Stimulated activated naive B cell treated with anti-CD40 and anti-IgM and Interleukin-4, amounts not matched to agents 10 μg/mL and 1 μg/mL and 100 μg/mL, for 72 hours (primary cell): ENCODE results near the gene ERC2.

ENCODE experiments used
- ATAC-seq, 2 donors: fragments of 150-1000 bp; cut with Tn5 transposase; replicated peaks; 2 replicates each; pipeline ENCODE4 v1.10.0; 2021; ENCODE audit warnings: moderate library complexity in 1 of 2
- DNase-seq: peaks from one replicate; pipeline ENCODE4 v3.0.0; 2021
- H3K27ac Mint-ChIP-seq: one replicate; pipeline ENCODE4 v1.8.0; 2022; ENCODE audit warnings: mild to moderate bottlenecking, mixed read lengths
- H3K27me3 Mint-ChIP-seq, 2 donors: one replicate each; pipeline ENCODE4 v1.8.0; 2022; ENCODE audit warnings: mixed read lengths in 2 of 2
- H3K36me3 Mint-ChIP-seq, 2 donors: one replicate each; pipeline ENCODE4 v1.8.0; 2022; ENCODE audit warnings: mixed read lengths in 2 of 2, mild to moderate bottlenecking in 1 of 2
- H3K4me1 Mint-ChIP-seq, 2 donors: one replicate each; pipeline ENCODE4 v1.8.0; 2022; ENCODE audit warnings: mixed read lengths in 2 of 2, mild to moderate bottlenecking in 1 of 2
- H3K4me3 Mint-ChIP-seq, 2 donors: one replicate each; pipeline ENCODE4 v1.8.0; 2022; ENCODE audit warnings: mild to moderate bottlenecking in 2 of 2, mixed read lengths in 2 of 2, moderate library complexity in 1 of 2
- H3K9me3 Mint-ChIP-seq, 2 donors: one replicate each; pipeline ENCODE4 v1.8.0; 2022; ENCODE audit warnings: mixed read lengths in 2 of 2, mild to moderate bottlenecking in 1 of 2

The ERC2 gene

GRCh38 chr3:55604402-55604801 lies 863.9 kb downstream of the ERC2 start:
- DNase-seq (no peak), ATAC-seq (no peak)
- peaks cover 0 to 5% of the 10 kb centered on the region in 2 donors for H3K9me3 Mint-ChIP-seq

GRCh38 chr3:55601366-55602080 lies 866.7 kb downstream of the ERC2 start:
- no peak overlapping the region for H3K27ac Mint-ChIP-seq
- ATAC-seq (no peak), DNase-seq (no peak)
- no peak overlapping the region for H3K4me3 Mint-ChIP-seq
- H3K4me1 Mint-ChIP-seq, result no peaks in the 10 kb centered on the region
- no peaks in the 10 kb centered on the region for H3K9me3 Mint-ChIP-seq
- H3K36me3 Mint-ChIP-seq, result no peaks in the 10 kb centered on the region
- H3K27me3 Mint-ChIP-seq, result peaks cover 8 to 15% of the 10 kb centered on the region in 2 donors

More at GRCh38 chr3:55604402-55604801, 863.9 kb downstream of the ERC2 start:
- Mint-ChIP-seq H3K27me3 (peaks cover 8 to 15% of the 10 kb centered on the region in 2 donors), H3K27ac (no peak overlapping the region), H3K4me3 (no peak overlapping the region), H3K4me1 (no peaks in the 10 kb centered on the region), H3K36me3 (no peaks in the 10 kb centered on the region)

GRCh38 chr3:55598224-55598623 lies 870.0 kb downstream of the ERC2 start:
- no peak overlapping the region for H3K4me3 Mint-ChIP-seq
- H3K36me3 Mint-ChIP-seq, result no peaks in the 10 kb centered on the region
- H3K27me3 Mint-ChIP-seq, result peaks cover 12 to 15% of the 10 kb centered on the region in 2 donors
- ATAC-seq (no peak), DNase-seq (no peak)
- H3K4me1 Mint-ChIP-seq, result no peaks in the 10 kb centered on the region
- peaks cover 0 to 2% of the 10 kb centered on the region in 2 donors for H3K9me3 Mint-ChIP-seq
- no peak overlapping the region for H3K27ac Mint-ChIP-seq

GRCh38 chr3:55597641-55598040 lies 870.6 kb downstream of the ERC2 start:
- H3K4me1 Mint-ChIP-seq, result no peaks in the 10 kb centered on the region
- H3K4me3 Mint-ChIP-seq, result no peak overlapping the region
- peaks cover 12 to 15% of the 10 kb centered on the region in 2 donors for H3K27me3 Mint-ChIP-seq
- peaks cover 0 to 2% of the 10 kb centered on the region in 2 donors for H3K9me3 Mint-ChIP-seq
- no peak overlapping the region for H3K27ac Mint-ChIP-seq
- DNase-seq (no peak), ATAC-seq (no peak)
- no peaks in the 10 kb centered on the region for H3K36me3 Mint-ChIP-seq

GRCh38 chr3:55596212-55596611 lies 872.1 kb downstream of the ERC2 start:
- no peak for ATAC-seq
- peaks cover 0 to 2% of the 10 kb centered on the region in 2 donors for H3K9me3 Mint-ChIP-seq
- DNase-seq, result no peak
- H3K27ac Mint-ChIP-seq, result no peak overlapping the region
- H3K27me3 Mint-ChIP-seq, result peaks cover 4 to 6% of the 10 kb centered on the region in 2 donors
- H3K4me3 Mint-ChIP-seq, result no peak overlapping the region
- H3K36me3 Mint-ChIP-seq, result no peaks in the 10 kb centered on the region
- H3K4me1 Mint-ChIP-seq, result no peaks in the 10 kb centered on the region

- Mint-ChIP-seq H3K27me3 (peaks cover under 1 to 4% of the 10 kb centered on the region in 2 donors), H3K36me3 (no peaks in the 10 kb centered on the region), H3K4me3 (no peak overlapping the region), H3K27ac (no peak overlapping the region), H3K4me1 (no peaks in the 10 kb centered on the region), H3K9me3 (peaks cover 0 to 2% of the 10 kb centered on the region in 2 donors)
- ATAC-seq (no peak), DNase-seq (no peak)
Observed at GRCh38 chr3:55595420-55595819, 872.8 kb downstream of the ERC2 start.

- DNase-seq (no peak), ATAC-seq (no peak)
- H3K27me3 Mint-ChIP-seq, result peaks cover 0 to 4% of the 10 kb centered on the region in 2 donors
- H3K4me1 Mint-ChIP-seq, result no peaks in the 10 kb centered on the region
- H3K36me3 Mint-ChIP-seq, result no peaks in the 10 kb centered on the region
- H3K4me3 Mint-ChIP-seq, result no peak overlapping the region
- H3K27ac Mint-ChIP-seq, result no peak overlapping the region
- peaks cover 0 to 2% of the 10 kb centered on the region in 2 donors for H3K9me3 Mint-ChIP-seq
Observed at GRCh38 chr3:55592572-55592971, 875.7 kb downstream of the ERC2 start.

GRCh38 chr3:55591888-55592287 lies 876.4 kb downstream of the ERC2 start:
- Mint-ChIP-seq H3K9me3 (peaks cover 0 to 2% of the 10 kb centered on the region in 2 donors), H3K4me3 (no peak overlapping the region), H3K27ac (no peak overlapping the region), H3K36me3 (no peaks in the 10 kb centered on the region), H3K4me1 (no peaks in the 10 kb centered on the region), H3K27me3 (peaks cover 0 to 4% of the 10 kb centered on the region in 2 donors)
- ATAC-seq (no peak), DNase-seq (no peak)

DNA sequence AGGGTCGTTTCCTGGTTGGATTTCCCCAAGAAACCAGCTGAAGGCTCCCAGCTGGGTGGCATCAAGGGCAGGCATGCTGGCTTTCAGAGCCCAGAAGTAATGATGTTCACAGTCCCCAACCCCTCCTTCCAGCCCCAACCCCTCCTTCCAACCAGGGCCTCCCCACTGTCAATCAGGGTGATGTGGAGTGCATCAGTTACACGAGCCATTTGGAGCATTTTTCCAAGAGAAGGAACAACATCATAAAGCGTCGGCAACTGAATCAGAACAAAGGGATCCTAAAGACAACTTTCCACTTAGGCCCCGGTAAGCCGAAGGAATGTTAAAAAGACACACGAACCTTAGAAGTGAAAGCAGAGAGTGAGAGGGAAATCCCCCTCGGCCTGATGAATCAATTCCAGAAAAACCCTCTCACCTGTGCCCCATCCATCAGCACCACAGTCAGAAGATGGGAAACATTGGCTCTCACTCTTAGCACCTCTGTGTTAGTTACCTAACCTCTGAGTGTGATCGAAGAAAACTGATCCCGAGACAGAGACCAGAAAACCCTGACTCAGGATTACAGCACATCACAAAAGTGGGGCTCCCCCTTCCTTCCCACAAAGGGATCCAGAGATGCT lies 880.0 kb downstream of the ERC2 start:
- no peaks in the 10 kb centered on the region for H3K4me1 Mint-ChIP-seq
- H3K36me3 Mint-ChIP-seq, result no peaks in the 10 kb centered on the region
- DNase-seq (no peak), ATAC-seq (no peak)
- H3K27ac Mint-ChIP-seq, result no peak overlapping the region
- H3K9me3 Mint-ChIP-seq, result no peaks in the 10 kb centered on the region
- no peaks in the 10 kb centered on the region for H3K27me3 Mint-ChIP-seq
- H3K4me3 Mint-ChIP-seq, result no peak overlapping the region

DNA sequence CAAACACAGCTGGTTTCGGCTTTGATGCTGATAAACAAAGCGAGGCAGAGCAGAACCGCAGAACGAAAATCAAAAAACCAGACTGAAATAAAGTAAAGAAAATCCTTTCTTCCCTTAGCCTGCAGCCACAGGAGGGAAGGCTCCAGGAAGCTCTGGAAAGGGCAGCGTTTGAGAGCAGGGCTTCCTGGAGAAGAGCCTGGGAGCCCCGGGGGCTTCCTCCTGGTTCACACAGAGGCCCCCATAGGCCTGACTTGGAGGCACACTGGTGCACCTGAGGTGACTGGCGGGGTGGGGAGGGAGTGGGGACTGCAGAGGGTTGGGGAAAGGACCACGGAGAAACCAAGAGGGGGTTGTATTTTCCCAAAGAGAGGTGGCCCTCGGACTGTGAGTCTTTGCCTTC lies 882.4 kb downstream of the ERC2 start:
- no peaks in the 10 kb centered on the region for H3K4me1 Mint-ChIP-seq
- H3K36me3 Mint-ChIP-seq, result no peaks in the 10 kb centered on the region
- H3K27me3 Mint-ChIP-seq, result no peaks in the 10 kb centered on the region
- no peak overlapping the region for H3K27ac Mint-ChIP-seq
- H3K4me3 Mint-ChIP-seq, result no peak overlapping the region
- H3K9me3 Mint-ChIP-seq, result peaks cover 0 to under 1% of the 10 kb centered on the region in 2 donors
- ATAC-seq (no peak), DNase-seq (no peak)

DNA sequence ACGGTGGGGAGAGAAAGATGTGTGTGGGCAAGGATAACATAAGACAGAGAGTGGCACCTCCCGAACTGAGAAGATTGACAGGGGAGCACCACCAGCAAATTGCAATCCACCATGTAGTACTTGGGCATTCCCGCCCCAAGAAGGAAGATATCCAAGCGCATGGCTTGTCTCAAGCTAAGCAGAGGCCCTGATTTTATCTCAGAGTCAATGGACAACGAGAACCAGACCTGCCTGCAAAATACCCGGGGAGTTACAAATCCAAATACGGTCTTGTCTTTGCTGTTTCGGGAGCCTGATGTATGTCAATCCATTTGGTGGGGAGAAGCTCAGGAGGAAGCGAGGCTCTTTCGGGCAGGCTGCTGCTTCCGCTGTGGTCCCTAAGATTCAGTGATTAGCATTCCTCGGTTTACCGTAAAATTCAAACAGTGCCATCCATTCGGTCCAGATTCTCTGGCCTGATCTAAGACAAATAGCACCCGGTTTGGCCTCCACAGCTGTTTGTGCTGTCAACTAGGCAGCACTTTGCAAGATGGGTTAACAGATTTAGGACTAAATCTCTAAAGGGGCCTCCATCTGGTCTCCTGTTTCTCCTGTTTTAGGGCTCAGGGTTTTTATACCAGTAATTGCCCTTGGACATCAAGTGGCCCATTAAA lies 883.4 kb downstream of the ERC2 start:
- ATAC-seq (no peak), DNase-seq (no peak)
- peaks cover 0 to 4% of the 10 kb centered on the region in 2 donors for H3K9me3 Mint-ChIP-seq
- H3K4me3 Mint-ChIP-seq, result no peak overlapping the region
- no peaks in the 10 kb centered on the region for H3K27me3 Mint-ChIP-seq
- no peaks in the 10 kb centered on the region for H3K4me1 Mint-ChIP-seq
- no peak overlapping the region for H3K27ac Mint-ChIP-seq
- no peaks in the 10 kb centered on the region for H3K36me3 Mint-ChIP-seq

GRCh38 chr3:55584030-55584429 lies 884.2 kb downstream of the ERC2 start:
- H3K36me3 Mint-ChIP-seq, result no peaks in the 10 kb centered on the region
- no peak for DNase-seq
- ATAC-seq, result no peak
- H3K9me3 Mint-ChIP-seq, result peaks cover 0 to 4% of the 10 kb centered on the region in 2 donors
- H3K27ac Mint-ChIP-seq, result no peak overlapping the region
- H3K4me3 Mint-ChIP-seq, result no peak overlapping the region
- H3K4me1 Mint-ChIP-seq, result no peaks in the 10 kb centered on the region
- no peaks in the 10 kb centered on the region for H3K27me3 Mint-ChIP-seq

- Mint-ChIP-seq H3K4me3 (no peak overlapping the region), H3K4me1 (no peaks in the 10 kb centered on the region), H3K27ac (no peak overlapping the region), H3K36me3 (no peaks in the 10 kb centered on the region), H3K9me3 (peaks cover 2 to 7% of the 10 kb centered on the region in 2 donors), H3K27me3 (peaks cover 0 to 4% of the 10 kb centered on the region in 2 donors)
- DNase-seq, result no peak
- ATAC-seq, result no peak
Observed at GRCh38 chr3:55583475-55583874, 884.8 kb downstream of the ERC2 start.

DNA sequence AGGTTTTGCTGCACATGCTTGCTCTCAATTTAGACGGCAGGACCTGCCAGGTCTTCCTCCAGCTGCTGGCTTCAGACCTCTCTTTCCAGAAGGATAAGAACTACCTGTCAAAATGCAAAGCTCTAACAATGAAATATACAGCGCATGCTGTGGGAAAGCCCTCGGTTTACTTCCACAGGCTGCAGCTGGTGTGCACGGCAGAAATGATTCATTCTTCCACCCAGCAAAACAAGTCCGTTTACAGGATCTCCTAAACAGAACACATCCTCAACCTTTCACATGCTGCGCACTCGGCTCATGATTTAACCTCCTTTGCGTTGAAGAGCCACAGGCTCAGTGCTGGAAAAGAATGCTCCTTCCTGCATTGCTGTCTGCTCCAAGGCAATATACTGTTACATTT lies 888.8 kb downstream of the ERC2 start:
- H3K36me3 Mint-ChIP-seq, result no peaks in the 10 kb centered on the region
- H3K4me1 Mint-ChIP-seq, result no peaks in the 10 kb centered on the region
- no peak overlapping the region for H3K4me3 Mint-ChIP-seq
- H3K27ac Mint-ChIP-seq, result no peak overlapping the region
- H3K9me3 Mint-ChIP-seq, result peaks cover 2 to 11% of the 10 kb centered on the region in 2 donors
- DNase-seq, result no peak
- ATAC-seq, result no peak
- peaks cover 0 to 4% of the 10 kb centered on the region in 2 donors for H3K27me3 Mint-ChIP-seq
